Right forelimb (tissue), 1 donor: ENCODE measurements around the gene KBTBD12.

Source experiments
- DNase-seq: peaks from one replicate; pipeline ENCODE4 v3.0.0-alpha.2; 2018

Gene KBTBD12

GRCh38 chr3:127986803-127987202, 71.8 kb downstream of the KBTBD12 start:
- no peak for DNase-seq

- no peak for DNase-seq
Measured at GRCh38 chr3:127987309-127987995, 72.4 kb downstream of the KBTBD12 start.

DNA sequence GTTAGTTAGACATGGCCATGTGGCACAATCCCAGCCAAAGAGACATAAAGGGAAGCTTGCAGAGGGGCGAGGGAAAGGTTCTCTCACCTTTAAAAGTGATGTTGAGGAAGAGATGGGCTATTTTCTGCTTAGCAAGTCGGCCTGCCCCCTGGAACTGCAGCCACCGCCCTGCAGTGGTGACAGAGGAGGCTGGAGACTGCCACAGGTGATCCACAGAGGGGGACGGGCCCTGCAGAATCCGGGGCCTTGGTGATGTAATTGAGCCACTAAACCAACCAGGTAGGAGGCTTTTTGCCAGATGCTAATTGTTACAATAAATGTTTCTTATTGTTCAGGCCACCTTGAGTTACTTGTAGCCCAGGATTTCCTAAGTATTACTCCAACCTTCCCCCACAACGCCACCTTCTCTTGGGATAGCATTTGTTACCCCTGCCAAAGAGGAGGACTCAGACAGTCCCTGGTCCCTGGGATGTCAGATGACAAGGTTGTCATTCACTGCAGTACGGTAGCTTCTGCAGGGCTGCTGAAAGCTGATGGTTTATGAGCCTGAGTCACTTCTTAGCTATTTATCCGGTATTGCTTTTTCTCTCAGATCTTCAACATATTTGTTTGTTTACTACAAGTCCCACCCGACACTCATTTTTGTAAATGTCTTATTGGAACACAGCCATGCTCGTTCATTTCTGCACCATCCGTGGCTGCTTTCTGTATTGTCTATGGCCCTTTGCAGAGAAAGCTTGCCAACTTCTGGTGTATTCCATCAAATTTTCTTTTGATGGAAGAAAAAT, 73.9 kb downstream of the KBTBD12 start:
- no peak for DNase-seq

- no peak for DNase-seq
Measured at GRCh38 chr3:127990051-127990450, 75.0 kb downstream of the KBTBD12 start.

GRCh38 chr3:127990461-127990860, 75.4 kb downstream of the KBTBD12 start:
- no peak for DNase-seq

DNA sequence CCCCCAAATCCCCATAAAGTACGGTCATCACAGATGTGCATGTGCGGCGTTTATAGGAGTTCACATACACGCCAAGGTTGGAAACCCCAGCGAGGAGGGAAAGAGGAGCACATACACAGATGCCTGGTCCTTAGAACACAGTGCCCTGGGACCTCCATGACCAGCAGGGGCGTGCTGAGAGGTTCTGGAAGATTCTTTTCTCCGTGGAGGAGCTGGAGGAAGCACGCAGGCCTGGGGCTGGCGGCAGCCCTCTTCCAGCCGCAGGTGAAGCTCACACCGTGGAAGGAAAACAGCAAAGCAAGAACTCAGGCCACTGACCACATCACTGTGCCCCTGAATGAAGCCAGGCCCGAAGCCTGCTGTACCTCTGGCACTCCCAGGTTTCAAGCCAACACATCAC, 76.2 kb downstream of the KBTBD12 start:
- DNase-seq: no peak

DNA sequence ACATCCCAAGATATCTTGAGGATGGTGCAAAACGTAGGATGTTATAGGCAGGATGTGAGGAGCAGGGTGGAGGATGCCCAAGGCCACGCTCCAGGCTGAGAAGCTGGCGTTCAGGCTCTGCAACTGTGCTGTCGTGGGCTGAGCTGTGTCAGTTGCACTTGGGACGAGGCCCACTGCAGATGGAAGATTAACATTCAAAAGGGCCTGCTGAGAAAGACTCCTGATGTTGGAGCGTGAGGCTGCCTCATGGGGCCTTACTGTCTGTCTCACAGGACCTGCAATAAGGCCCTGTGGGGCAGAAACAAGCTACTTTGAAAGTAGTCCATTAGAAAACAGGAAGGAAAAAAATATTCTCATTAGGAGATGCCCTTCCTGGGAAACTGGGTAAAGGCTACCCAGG, 76.6 kb downstream of the KBTBD12 start:
- DNase-seq: no peak

- DNase-seq: no peak
Measured at GRCh38 chr3:127992127-127992526, 77.1 kb downstream of the KBTBD12 start.

DNA sequence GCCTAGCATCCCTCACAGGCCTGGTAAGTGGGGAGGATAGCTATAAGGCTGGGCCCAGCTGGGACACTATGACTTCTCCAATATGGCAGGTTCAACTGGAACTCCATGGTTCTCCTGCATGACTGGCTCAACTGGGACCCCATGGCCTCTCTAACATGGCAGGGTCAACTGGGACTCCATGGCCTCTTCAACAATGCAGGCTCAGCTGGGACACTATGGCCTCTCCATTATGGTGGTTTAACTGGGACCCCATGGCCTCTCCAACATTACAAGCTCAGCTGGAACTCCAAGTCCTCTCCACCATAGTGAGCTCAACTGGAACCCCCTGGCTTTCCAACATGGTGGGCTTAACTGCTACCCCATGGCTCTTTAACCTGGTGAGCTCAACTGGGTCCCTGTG, 79.0 kb downstream of the KBTBD12 start:
- DNase-seq: no peak

GRCh38 chr3:127997016-127997415, 82.0 kb downstream of the KBTBD12 start:
- no peak for DNase-seq

DNA sequence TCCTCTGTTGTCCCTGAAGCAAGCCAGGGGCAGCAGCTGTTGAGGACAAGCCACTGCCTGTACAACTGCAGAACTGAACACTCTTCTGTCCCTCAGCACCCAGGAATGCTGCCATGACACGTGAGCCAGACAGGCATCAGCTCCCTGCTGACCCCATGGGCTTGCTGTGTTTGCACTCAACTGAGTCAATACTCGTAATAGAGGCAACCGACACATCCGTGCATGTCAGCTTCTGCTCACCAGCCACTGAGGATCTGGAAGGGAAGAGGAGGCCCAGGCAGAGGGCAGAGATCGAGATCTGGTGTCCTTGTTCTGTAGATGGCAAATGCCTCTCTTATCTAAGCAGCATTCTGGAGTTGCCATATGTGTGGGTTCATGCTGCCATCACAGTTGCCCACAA, 82.9 kb downstream of the KBTBD12 start:
- DNase-seq: no peak

GRCh38 chr3:127998596-127998995, 83.6 kb downstream of the KBTBD12 start:
- DNase-seq: no peak

- DNase-seq: no peak
Measured at GRCh38 chr3:127999509-128000106, 84.6 kb downstream of the KBTBD12 start.

GRCh38 chr3:128001576-128001975, 86.5 kb downstream of the KBTBD12 start:
- DNase-seq: no peak

GRCh38 chr3:128004661-128005060, 89.6 kb downstream of the KBTBD12 start:
- DNase-seq: no peak

GRCh38 chr3:128006061-128007032, 91.3 kb downstream of the KBTBD12 start:
- no peak for DNase-seq

DNA sequence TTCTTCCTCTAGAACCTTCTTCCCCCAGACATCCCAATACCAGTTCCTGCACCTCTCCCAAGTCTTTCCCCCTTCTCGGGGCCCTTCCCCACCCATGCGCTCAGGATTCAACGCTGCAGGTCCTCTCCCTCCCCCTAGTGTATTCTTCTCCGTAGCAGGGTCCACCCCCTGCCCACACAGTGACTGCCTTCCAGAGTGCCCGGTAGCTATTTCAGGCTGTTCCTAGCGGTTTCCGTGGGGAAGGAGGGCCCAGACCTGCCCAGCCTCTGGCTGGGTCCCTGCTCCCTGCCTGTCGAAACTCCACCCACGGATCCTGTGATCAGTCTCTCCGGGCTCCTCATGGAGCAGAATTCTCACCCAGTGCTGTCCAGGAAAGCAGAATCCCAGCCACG, 92.0 kb downstream of the KBTBD12 start:
- DNase-seq: no peak

- no peak for DNase-seq
Measured at GRCh38 chr3:128009952-128010846, 95.2 kb downstream of the KBTBD12 start.

GRCh38 chr3:128011140-128011539, 96.1 kb downstream of the KBTBD12 start:
- DNase-seq: no peak

GRCh38 chr3:128012050-128012449, 97.0 kb downstream of the KBTBD12 start:
- no peak for DNase-seq

DNA sequence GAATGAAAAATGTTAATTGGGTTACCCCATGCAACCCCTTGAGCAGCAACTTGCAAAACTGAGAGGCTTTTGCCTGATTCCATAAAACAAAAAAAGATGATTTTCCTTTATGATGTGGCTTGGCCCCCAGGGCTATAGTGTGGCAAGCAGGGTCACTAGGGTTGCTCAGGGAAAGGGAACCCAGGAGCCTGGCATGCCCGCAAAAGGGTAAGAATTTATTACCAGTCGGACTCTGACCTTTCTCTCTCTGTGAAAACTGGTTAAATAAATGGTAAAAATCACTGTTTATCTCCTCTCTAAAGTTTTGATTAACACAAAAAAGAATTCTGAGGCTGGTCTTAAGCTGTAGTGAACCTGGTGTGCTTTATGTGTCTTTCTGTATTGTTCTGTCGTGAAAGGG, 99.5 kb downstream of the KBTBD12 start:
- no peak for DNase-seq

DNA sequence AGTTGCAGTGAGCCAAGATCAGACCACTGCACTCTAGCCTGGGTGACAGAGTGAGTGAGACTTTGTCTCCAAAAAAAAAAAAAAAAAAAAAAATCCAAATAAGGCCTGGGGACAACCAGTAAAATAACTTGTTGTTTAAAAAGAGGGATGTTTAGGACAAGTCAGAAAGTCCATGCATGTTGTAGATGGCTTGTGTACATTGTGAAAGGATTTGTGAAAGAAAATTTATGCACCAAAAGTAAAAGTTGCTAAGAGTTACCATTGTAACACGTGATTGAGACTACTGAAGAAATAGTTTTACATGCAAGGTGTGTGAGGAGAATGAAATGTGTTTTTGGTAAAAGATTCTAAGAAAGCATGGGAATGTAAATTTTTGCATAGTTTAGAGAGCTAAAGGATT, 101.5 kb downstream of the KBTBD12 start:
- DNase-seq: no peak
